HG02970 (cell line): ENCODE data around the gene TBCD.
"Not testable (repeated sequence)": the region's sequence is repeated elsewhere in the genome, so short reads cannot be mapped to it uniquely, and the experiment has no call there.

Experiments
- ATAC-seq: cut with Tn5 transposase; IDR thresholded peaks from one replicate; pipeline ENCODE4 v1.9.1; 2021; ENCODE audit warnings: mild to moderate bottlenecking, moderate library complexity, moderate number of reproducible peaks; ENCODE audit not compliant: unreplicated experiment, low FRiP score

TBCD gene

GRCh38 chr17:82942166-82943130 lies 190.6 kb downstream of the TBCD start:
- no peak for ATAC-seq

- ATAC-seq: no peak
Observed at GRCh38 chr17:82943339-82943738, 191.5 kb downstream of the TBCD start.

GRCh38 chr17:82943751-82944150 lies 191.9 kb downstream of the TBCD start:
- no peak for ATAC-seq

GRCh38 chr17:82944990-82945389 lies 193.1 kb downstream of the TBCD start:
- no peak for ATAC-seq

DNA sequence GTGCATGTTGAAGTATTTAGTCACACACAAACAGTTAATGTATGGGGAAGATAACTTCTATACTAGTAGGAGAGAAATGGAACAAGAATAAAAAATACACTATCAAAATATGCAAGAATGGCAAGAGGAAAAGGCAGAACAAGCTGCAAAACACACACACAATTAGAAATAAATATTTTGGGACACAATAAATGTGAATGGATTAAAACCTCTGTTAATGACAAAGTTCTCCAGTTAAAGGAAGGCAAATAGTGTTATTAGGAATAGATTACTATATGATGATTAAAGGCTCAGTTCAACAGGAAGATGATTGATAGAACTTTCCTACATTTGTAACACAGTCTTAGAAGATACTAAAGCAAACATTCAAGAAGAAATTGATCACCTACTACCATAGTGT lies 194.2 kb downstream of the TBCD start:
- no peak for ATAC-seq

DNA sequence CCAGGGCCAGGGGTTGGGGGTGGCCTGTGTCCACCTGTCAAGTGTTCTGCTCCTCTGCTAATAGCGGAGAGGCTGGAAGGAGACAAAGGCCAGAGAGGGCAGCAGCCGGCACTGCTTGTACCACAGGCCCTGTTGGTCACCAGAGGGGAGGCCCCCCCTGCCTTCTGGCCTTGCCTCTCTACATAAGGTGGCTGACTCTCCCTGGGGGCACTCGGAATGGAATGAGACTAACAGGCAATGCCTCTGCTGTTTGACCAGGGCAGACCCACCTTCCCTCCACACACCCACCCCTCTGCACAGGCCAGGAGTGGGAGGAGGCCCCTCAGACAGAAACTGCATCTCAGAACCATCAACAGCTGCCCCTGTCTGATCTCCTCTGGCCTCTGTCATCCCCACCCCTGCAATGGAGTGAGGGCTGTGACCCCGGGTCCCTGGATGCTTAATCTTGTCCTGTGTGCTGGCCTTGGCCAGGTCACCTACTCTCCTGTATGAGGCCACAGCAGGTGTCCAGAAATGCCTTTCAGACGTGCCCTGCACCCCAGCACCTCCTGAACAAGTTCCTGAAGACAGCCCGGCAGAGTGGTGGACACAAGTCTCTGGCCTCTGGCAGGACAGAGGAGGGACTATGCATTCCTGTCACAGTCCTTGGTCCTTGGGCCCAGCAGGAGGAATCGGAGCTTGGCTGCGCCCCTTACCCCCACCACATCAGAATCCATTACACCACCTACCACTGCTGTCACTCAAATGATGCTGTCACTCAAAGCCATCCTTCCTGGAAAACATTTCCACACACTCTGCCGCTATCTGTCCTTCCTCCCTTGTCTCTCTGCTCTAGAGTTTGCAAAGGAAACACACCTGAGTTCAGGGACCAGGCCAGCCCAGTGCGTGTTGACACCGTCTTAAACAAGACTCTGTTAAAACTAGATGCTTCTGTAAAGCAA lies 195.5 kb downstream of the TBCD start:
- ATAC-seq: no peak

GRCh38 chr17:82948081-82948511 lies 196.2 kb downstream of the TBCD start:
- no peak for ATAC-seq

- ATAC-seq: no peak
Observed at GRCh38 chr17:82948957-82949356, 197.1 kb downstream of the TBCD start.

DNA sequence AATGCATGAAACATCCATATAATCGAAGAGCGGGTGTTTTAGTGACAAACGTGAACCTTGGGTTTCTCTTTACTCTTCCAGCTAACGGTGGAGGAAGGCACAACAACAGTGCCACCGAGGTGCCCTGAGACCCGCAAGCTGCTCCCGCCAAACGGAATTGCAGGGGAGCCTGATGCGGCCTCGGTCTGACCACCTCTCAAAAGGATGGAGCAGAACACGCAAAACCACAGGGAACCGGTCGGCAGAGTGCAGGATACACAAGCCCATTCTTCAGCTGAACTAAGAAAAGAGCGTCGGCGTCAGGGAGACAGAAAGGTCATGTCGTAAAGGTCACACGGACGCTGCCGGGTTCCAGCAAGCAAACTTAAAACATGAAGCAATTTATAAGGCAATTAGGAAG lies 197.5 kb downstream of the TBCD start:
- ATAC-seq: no peak

- no peak for ATAC-seq
Observed at GRCh38 chr17:82949984-82950383, 198.1 kb downstream of the TBCD start.

DNA sequence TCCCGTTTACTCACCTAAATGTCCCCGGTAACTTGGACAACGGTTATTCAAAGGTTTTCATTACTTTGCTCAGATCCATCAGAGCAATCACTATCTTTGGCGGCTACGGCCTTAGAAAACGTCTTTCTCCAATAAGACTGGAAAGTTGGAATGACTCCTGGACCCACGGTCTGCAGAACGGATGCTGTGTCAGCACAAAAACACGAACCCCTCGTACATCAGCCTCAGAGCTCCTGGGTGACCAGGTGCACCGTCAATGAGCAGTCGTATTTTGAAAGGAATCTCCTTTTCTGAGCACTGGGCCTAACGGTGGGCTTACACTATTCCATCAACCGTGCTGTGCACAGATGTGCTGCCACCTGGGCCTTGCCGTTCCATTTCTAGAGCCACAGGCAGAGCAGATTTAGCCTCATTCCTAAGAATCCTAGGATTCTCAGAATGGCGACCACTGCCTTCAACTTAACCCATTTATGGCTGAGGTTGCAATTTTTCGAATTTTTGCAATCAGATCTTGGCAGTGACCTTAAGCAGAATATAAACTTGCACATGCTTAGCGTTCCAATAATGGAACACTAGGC lies 198.7 kb downstream of the TBCD start:
- no peak for ATAC-seq

DNA sequence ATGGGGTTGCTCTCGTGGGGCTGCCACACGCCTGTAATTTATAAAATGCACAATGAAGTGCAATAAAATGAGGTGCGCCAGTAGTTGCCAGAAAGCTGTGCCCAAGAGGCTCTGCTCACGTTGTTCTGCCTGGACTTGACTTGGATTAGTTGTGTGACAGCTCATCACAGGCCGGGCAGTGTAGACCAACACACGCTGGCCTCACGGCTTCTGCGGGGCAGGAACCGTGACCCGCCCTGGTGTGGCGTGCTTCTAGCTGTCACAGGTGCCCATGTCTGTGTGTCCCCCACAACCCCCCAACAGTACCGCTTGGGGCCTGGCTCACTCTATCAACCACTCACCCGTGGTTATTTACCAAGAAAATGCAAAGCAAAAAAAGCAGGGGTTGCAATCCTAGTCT lies 200.2 kb downstream of the TBCD start:
- ATAC-seq: no peak

GRCh38 chr17:82955106-82955505 lies 203.2 kb downstream of the TBCD start:
- ATAC-seq: not testable (repeated sequence)

GRCh38 chr17:82955627-82956026 lies 203.8 kb downstream of the TBCD start:
- not testable (repeated sequence) for ATAC-seq

GRCh38 chr17:82956146-82956725 lies 204.4 kb downstream of the TBCD start:
- ATAC-seq: no peak

- ATAC-seq: no peak
Observed at GRCh38 chr17:82956726-82957468, 205.0 kb downstream of the TBCD start.

DNA sequence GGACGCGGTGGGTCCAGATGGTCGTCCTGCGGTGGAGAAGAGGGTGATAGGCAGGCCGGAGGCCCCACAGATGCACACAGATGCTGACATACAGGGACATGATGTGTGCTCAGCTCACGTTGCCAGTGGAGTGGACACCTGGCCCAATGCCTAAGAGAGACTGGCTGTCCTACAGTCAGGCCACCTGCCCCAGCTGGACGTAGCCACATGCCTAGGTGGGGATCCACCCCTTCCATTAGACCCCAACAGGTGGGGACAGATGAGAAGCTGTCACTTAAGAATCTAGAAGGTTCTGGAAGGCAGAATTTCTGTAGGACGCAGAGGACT lies 205.6 kb downstream of the TBCD start:
- no peak for ATAC-seq

GRCh38 chr17:82957961-82958561 lies 206.2 kb downstream of the TBCD start:
- no peak for ATAC-seq

DNA sequence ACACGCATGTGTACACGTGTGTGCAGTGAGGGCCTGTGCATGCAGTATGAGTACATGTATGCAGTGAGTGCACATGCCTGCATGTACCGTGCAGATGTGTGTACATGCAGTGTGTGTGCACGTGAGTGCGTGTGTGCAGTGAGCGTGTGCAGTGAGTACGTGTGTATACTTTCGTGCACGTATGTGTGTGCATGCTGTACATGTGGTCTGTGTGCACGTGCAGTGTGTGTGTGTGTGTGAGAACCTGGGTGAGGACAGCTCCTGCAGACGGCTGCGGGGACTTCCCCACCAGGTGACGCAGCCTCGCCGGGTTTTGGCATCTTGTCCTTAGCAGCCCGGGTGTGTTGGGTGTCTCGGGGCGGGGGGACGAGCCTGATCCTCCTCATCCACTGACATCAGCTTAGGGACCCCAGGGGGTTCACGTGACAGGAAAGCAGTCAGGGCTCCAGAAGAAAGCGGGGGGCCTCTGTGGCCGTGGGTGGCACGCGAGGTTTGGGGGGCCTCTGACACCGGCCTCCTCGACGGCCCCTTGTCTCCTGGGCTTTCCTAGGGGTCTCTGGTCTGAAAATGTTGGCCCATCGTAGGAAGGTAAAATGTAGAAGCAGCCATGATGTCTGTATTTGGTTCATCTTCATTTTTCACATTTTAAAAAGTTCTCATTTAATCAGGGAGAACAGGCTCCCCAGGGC lies 207.5 kb downstream of the TBCD start:
- no peak for ATAC-seq
